IMR-90 (cell line): ENCODE results near the gene SDK1. TPM values are rescaled to one million over a fixed set of nuclear protein-coding genes. Genes with fewer than 3 reads are reported as not detected.

Experiments used
- ATAC-seq: fragments of 200-7000 bp; cut with Tn5 transposase; 2 replicates; pipeline ENCODE4 v1.9.1; 2020; ENCODE audit warnings: low read depth, mild to moderate bottlenecking, moderate library complexity
- BruUV-seq: library from RNA; stranded (reverse); fragments of 400-500 nt; replicated peaks from 2 replicates; lab custom pipeline; 2021; lab: Mats Ljungman, UMichigan
- CTCF ChIA-PET: fragments of 300-600 bp; formaldehyde crosslinking; extraction: SDS; loops from one replicate; lab custom pipeline; 2021; ENCODE audit warnings: antibody characterized with exemption; lab: Yijun Ruan, JAX
- POLR2A ChIA-PET: fragments of 300-600 bp; sonication (Branson Sonifier 250); formaldehyde crosslinking; loops from one replicate; lab custom pipeline; 2022; ENCODE audit warnings: antibody characterized with exemption; ENCODE audit not compliant: unreplicated experiment; lab: Charles Lee
- DNase-seq: peaks from one replicate; pipeline ENCODE4 v3.0.0; 2013
- H2AFZ ChIP-seq: replicated peaks from 2 replicates; pipeline ENCODE3; 2013; ENCODE audit warnings: low read length, mild to moderate bottlenecking; ENCODE audit not compliant: poor library complexity
- H2AK5ac ChIP-seq: 2 replicates; pipeline ENCODE4 v1.6.1; 2013; ENCODE audit warnings: low read depth, low read length, inconsistent platforms
- H2AK9ac ChIP-seq: replicated peaks from 2 replicates; pipeline ENCODE3; 2013; ENCODE audit warnings: mild to moderate bottlenecking, low read depth, low read length, moderate library complexity; ENCODE audit not compliant: poor library complexity
- H2BK120ac ChIP-seq: 2 replicates; pipeline ENCODE4 v1.6.1; 2013; ENCODE audit warnings: low read depth, low read length, inconsistent platforms
- H2BK15ac ChIP-seq: 3 replicates; pipeline ENCODE4 v1.6.1; 2013; ENCODE audit warnings: low read depth, low read length, inconsistent platforms
- H2BK20ac ChIP-seq: 2 replicates; pipeline ENCODE4 v1.6.1; 2013; ENCODE audit warnings: low read depth, mild to moderate bottlenecking, inconsistent platforms, low read length, moderate library complexity
- H2BK5ac ChIP-seq: 2 replicates; pipeline ENCODE4 v1.6.1; 2013; ENCODE audit warnings: mild to moderate bottlenecking, low read depth, low read length, inconsistent platforms; ENCODE audit not compliant: poor library complexity, severe bottlenecking
- H3K14ac ChIP-seq: replicated peaks from 2 replicates; pipeline ENCODE4 v1.6.1; 2013; ENCODE audit warnings: low read depth, low read length, inconsistent platforms
- H3K18ac ChIP-seq: 2 replicates; pipeline ENCODE4 v1.6.1; 2013; ENCODE audit warnings: low read depth, low read length, control low read depth
- H3K23ac ChIP-seq: 2 replicates; pipeline ENCODE4 v1.6.1; 2013; ENCODE audit warnings: low read depth, low read length, inconsistent platforms
- H3K27ac ChIP-seq: 2 replicates; pipeline ENCODE4 v1.5.1; 2013; ENCODE audit warnings: mild to moderate bottlenecking, control low read depth, low read length; ENCODE audit not compliant: insufficient read depth
- H3K27me3 ChIP-seq: 2 replicates; pipeline ENCODE4 v1.6.1; 2013; ENCODE audit warnings: low read length; ENCODE audit not compliant: control insufficient read depth, insufficient read depth
- H3K36me3 ChIP-seq: 2 replicates; pipeline ENCODE4 v1.6.1; 2013; ENCODE audit warnings: low read length, mixed read lengths; ENCODE audit not compliant: control insufficient read depth, insufficient read depth
- H3K4ac ChIP-seq: 2 replicates; pipeline ENCODE4 v1.6.1; 2013; ENCODE audit warnings: low read depth, low read length, inconsistent platforms
- H3K4me1 ChIP-seq: 2 replicates; pipeline ENCODE4 v1.6.1; 2013; ENCODE audit warnings: low read length, mixed read lengths; ENCODE audit not compliant: control insufficient read depth, insufficient read depth
- H3K4me2 ChIP-seq: 2 replicates; pipeline ENCODE4 v1.6.1; 2013; ENCODE audit warnings: low read depth, mild to moderate bottlenecking, control low read depth, low read length, moderate library complexity
- H3K4me3 ChIP-seq: 2 replicates; pipeline ENCODE4 v1.5.1; 2013; ENCODE audit warnings: low read depth, mild to moderate bottlenecking, control low read depth, low read length, moderate library complexity; ENCODE audit not compliant: insufficient read depth
- H3K56ac ChIP-seq: 2 replicates; pipeline ENCODE4 v1.6.1; 2013; ENCODE audit warnings: low read length, inconsistent platforms; ENCODE audit not compliant: insufficient read depth; ENCODE audit errors: extremely low read depth
- H3K79me1 ChIP-seq, 2 experiments: 2 replicates each; pipeline ENCODE4 v1.6.1; 2013; ENCODE audit warnings: low read length in 2 of 2, inconsistent platforms in 1 of 2, low read depth in 1 of 2
- H3K9ac ChIP-seq: 2 replicates; pipeline ENCODE4 v1.6.1; 2013; ENCODE audit warnings: low read depth, low read length, control low read depth
- H3K9me1 ChIP-seq: 2 replicates; pipeline ENCODE4 v1.6.1; 2013; ENCODE audit warnings: low read length, inconsistent platforms; ENCODE audit not compliant: insufficient read depth
- H3K9me3 ChIP-seq: 2 replicates; pipeline ENCODE4 v1.6.1; 2013; ENCODE audit warnings: low read length; ENCODE audit not compliant: control insufficient read depth, insufficient read depth
- H4K20me1 ChIP-seq: 2 replicates; pipeline ENCODE4 v1.6.1; 2013; ENCODE audit warnings: low read length, inconsistent platforms; ENCODE audit not compliant: insufficient read depth
- H4K5ac ChIP-seq: 2 replicates; pipeline ENCODE4 v1.6.1; 2013; ENCODE audit warnings: mild to moderate bottlenecking, low read depth, low read length, control low read depth
- H4K8ac ChIP-seq, 2 experiments: 2 replicates each; pipeline ENCODE4 v1.6.1; 2013; ENCODE audit warnings: low read depth in 2 of 2, low read length in 2 of 2, control low read depth in 1 of 2, inconsistent platforms in 1 of 2
- H4K91ac ChIP-seq: 2 replicates; pipeline ENCODE4 v1.6.1; 2013; ENCODE audit warnings: low read depth, low read length, inconsistent platforms; ENCODE audit not compliant: insufficient read depth
- BHLHE40 ChIP-seq: fragments of 150-350 bp; IDR thresholded peaks from 2 replicates; pipeline ENCODE4 v1.6.1; 2016; ENCODE audit warnings: mild to moderate bottlenecking, low read depth, low read length
- CEBPB ChIP-seq: IDR thresholded peaks from 2 replicates; pipeline ENCODE4 v1.6.1; 2012; ENCODE audit warnings: low read depth, low read length, improper control_type of control experiment
- CHD1 ChIP-seq: IDR thresholded peaks from 2 replicates; pipeline ENCODE4 v1.6.1; 2012; ENCODE audit warnings: low read depth, low read length, improper control_type of control experiment
- CTCF ChIP-seq: conservative IDR thresholded peaks from 2 replicates; pipeline ENCODE4 v1.5.1; 2012; ENCODE audit warnings: mild to moderate bottlenecking, low read depth, low read length, improper control_type of control experiment
- ELK1 ChIP-seq: fragments of 150-350 bp; IDR thresholded peaks from 2 replicates; pipeline ENCODE4 v1.6.1; 2016; ENCODE audit warnings: low read depth, mild to moderate bottlenecking, low read length, moderate library complexity, borderline replicate concordance
- FOS ChIP-seq: fragments of 150-350 bp; IDR thresholded peaks from 2 replicates; pipeline ENCODE4 v1.6.1; 2016; ENCODE audit warnings: low read depth, low read length
- MAFK ChIP-seq: IDR thresholded peaks from 2 replicates; pipeline ENCODE4 v1.6.1; 2012; ENCODE audit warnings: low read depth, low read length, improper control_type of control experiment
- MAZ ChIP-seq: IDR thresholded peaks from 2 replicates; pipeline ENCODE4 v1.6.1; 2012; ENCODE audit warnings: low read depth, mild to moderate bottlenecking, low read length, improper control_type of control experiment, moderate library complexity, borderline replicate concordance
- NFE2L2 ChIP-seq: fragments of 150-350 bp; IDR thresholded peaks from 2 replicates; pipeline ENCODE4 v1.6.1; 2016; ENCODE audit warnings: low read depth, mild to moderate bottlenecking, low read length
- RAD21 ChIP-seq: IDR thresholded peaks from 2 replicates; pipeline ENCODE4 v1.6.1; 2012; ENCODE audit warnings: low read length, improper control_type of control experiment
- RFX5 ChIP-seq: IDR thresholded peaks from 2 replicates; pipeline ENCODE4 v1.8.0; 2012; ENCODE audit warnings: low read depth, mild to moderate bottlenecking, low read length, moderate library complexity
- SMC3 ChIP-seq: fragments of 150-350 bp; IDR thresholded peaks from 2 replicates; pipeline ENCODE4 v1.6.1; 2016; ENCODE audit warnings: low read depth, mild to moderate bottlenecking, antibody characterized with exemption, low read length, moderate library complexity
- USF2 ChIP-seq: fragments of 150-350 bp; IDR thresholded peaks from 2 replicates; pipeline ENCODE4 v1.6.1; 2017; ENCODE audit warnings: mild to moderate bottlenecking, antibody characterized with exemption, low read length, low read depth
- WGBS, 2 experiments: methylation state at CpG; one replicate each; pipeline versions ENCODE4 v1.1.5 to v1.1.7; 2013; ENCODE audit warnings: missing lambda C conversion rate in 2 of 2; ENCODE audit not compliant: insufficient read length in 1 of 2; ENCODE audit errors: extremely low coverage in 2 of 2; 5-methylcytosine and 5-hydroxymethylcytosine counted together
- dilution Hi-C: fragments of 300-500 bp; cut with HindIII; formaldehyde crosslinking; loops from one replicate; pipeline ENCODE4 v1.14.3; 2018; ENCODE audit warnings: low sequenced_read_pairs; ENCODE audit not compliant: unreplicated experiment
- in situ Hi-C: fragments of 300-500 bp; cut with MboI; formaldehyde crosslinking; loops from 3 replicates; pipeline ENCODE4 v1.14.3; 2019; ENCODE audit warnings: low sequenced_read_pairs, inconsistent platforms, mixed read lengths
- intact Hi-C: fragments of 100-400 bp; cut with micrococcal nuclease; formaldehyde crosslinking; loops from 2 replicates; pipeline ENCODE4 v1.10.0; 2022
- polyA plus RNA-seq, 3 experiments: library from polyadenylated mRNA; depleted of rRNA; stranded (reverse); fragments of >200 nt; gene quantifications; 2 replicates each; pipeline ENCODE4 v1.2.3, GENCODE V29; 2012; ENCODE audit warnings: low replicate concordance in 1 of 3
- total RNA-seq: library from RNA; depleted of rRNA; stranded (reverse); fragments of >200 nt; gene quantifications from 2 replicates; pipeline ENCODE4 v1.2.3, GENCODE V29; 2012

SDK1 gene
- total and polyA plus RNA-seq, 2 of the 4 experiments (the other 2 are of a cell fraction), result 1.5 to 1.6 TPM

- dilution Hi-C loops, result no loop called here
- no peak overlapping the region for H4K5ac ChIP-seq
- H4K8ac ChIP-seq, result no peak overlapping the region
- H3K18ac ChIP-seq, result no peak overlapping the region
- no peaks in the 10 kb centered on the region for H3K9me1 ChIP-seq
- no peak for ATAC-seq
- WGBS, 2 experiments, result 100% methylated on average over 2 of the region's 18 CpGs; no CpG with 5 or more reads in 1 of the 2 experiments
- H2AK9ac ChIP-seq, result no peak overlapping the region
- H3K56ac ChIP-seq, result no peak overlapping the region
- H3K4ac ChIP-seq, result no peak overlapping the region
- BruUV-seq, result no TSS peak
- no peaks in the 10 kb centered on the region for H3K79me1 ChIP-seq
- POLR2A ChIA-PET, result no interaction called here
- H3K4me3 ChIP-seq, result no peak overlapping the region
- no peaks in the 10 kb centered on the region for H3K27me3 ChIP-seq
- no peak overlapping the region for H2BK5ac ChIP-seq
- H4K91ac ChIP-seq, result no peak overlapping the region
- H4K20me1 ChIP-seq, result no peaks in the 10 kb centered on the region
- no peak overlapping the region for H3K4me2 ChIP-seq
- H2BK120ac ChIP-seq, result no peak overlapping the region
- intact Hi-C loops, result no loop called here
- H2AK5ac ChIP-seq, result no peak overlapping the region
- H2AFZ ChIP-seq, result no peak overlapping the region
- in situ Hi-C loops, result no loop called here
- H3K23ac ChIP-seq, result no peak overlapping the region
- no peak overlapping the region for H3K14ac ChIP-seq
- H3K27ac ChIP-seq, result no peak overlapping the region
- H3K9ac ChIP-seq, result no peak overlapping the region
- no peaks in the 10 kb centered on the region for H3K9me3 ChIP-seq
- H3K4me1 ChIP-seq, result no peaks in the 10 kb centered on the region
- TF ChIP-seq MAZ (no peak), ELK1 (no peak), CTCF (no peak), CEBPB (no peak), FOS (no peak), BHLHE40 (no peak), SMC3 (no peak), NFE2L2 (no peak), RAD21 (no peak), RFX5 (no peak), USF2 (no peak), CHD1 (no peak), MAFK (no peak)
- CTCF ChIA-PET, result no interaction called here
- H3K36me3 ChIP-seq, result no peaks in the 10 kb centered on the region
- no peak overlapping the region for H2BK20ac ChIP-seq
- H2BK15ac ChIP-seq, result no peak overlapping the region
- DNase-seq, result no peak
These were observed 77.5 kb downstream of the SDK1 start for GRCh38 chr7:3378390-3379150.
